Fibroblast of peridontal ligament (primary cell): ENCODE results near the gene SLC19A1.

Experiments used
- DNase-seq: peaks from one replicate; pipeline ENCODE4 v3.0.0-alpha.2; 2010; ENCODE audit errors: extremely low read depth

The SLC19A1 gene

DNA sequence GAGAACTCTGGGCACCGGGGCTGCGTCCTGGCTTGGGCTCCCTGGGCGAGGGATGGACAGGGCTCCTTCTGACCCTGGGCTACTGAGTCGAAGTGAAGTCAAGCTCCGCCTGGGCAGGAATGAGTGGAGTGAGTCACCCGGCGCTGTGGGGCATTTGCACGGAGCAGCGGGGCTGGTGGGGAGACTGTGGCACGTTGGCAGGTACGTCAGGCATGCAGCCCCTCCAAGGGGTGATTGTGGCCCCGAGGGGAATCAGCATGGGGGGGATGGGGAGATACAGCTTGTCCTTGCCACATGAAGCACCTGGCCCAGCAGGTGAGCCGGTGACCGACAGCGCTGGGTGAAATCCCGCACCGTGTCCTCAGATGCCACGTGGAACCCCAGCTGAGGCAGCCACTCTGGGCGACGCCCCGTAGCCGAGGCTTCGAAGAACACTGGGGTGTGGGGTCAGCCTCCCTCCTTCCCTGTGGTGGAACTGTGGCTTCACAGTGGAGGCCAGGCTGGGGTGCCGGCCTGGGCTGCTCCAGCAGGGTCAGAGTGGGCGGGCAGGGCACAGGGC, 74.9 kb downstream of the SLC19A1 start:
- no peak for DNase-seq

DNA sequence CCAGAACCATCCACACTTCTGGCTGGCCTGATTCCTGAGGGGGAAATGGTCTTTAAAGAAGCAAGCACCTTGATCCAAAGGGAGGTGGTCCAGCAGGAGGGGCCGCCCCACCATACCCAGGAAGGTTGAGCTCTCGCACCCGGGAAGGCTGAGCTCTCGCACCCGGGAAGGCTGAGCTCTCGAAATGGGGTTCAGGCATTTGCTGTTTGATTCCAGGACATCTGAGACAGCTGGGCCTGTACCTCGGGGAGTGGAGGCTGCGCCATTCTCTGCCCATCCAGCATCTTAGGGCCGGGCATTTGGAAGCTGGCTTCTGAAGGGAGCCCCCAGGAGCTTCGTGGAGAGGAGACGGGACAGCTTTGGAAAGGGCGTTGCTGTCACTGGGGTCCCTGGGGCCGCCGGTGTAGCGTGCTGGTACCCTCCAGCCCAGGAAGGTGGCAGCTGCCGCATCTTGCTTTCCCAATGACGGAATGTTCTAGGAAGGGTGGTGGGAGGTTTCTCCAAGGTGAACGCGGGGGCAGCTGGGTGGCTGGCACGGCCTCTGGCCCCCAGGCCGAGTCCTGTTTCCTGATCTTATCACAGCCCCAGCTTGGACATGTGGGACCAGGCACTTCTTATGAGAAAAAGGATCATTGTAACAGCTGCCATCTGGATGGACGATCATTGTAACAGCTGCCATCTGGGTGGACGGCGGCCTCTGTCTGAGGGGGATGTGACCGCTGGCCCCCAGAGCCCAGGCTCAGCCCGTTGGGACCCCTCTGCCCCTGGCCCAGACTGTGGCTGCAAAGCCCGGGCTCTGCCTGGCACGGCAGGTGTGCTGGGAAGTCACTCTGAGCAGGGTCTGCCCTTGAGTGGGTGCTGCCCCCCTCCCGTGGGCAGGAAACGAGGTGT, 75.7 kb downstream of the SLC19A1 start:
- no peak for DNase-seq

DNA sequence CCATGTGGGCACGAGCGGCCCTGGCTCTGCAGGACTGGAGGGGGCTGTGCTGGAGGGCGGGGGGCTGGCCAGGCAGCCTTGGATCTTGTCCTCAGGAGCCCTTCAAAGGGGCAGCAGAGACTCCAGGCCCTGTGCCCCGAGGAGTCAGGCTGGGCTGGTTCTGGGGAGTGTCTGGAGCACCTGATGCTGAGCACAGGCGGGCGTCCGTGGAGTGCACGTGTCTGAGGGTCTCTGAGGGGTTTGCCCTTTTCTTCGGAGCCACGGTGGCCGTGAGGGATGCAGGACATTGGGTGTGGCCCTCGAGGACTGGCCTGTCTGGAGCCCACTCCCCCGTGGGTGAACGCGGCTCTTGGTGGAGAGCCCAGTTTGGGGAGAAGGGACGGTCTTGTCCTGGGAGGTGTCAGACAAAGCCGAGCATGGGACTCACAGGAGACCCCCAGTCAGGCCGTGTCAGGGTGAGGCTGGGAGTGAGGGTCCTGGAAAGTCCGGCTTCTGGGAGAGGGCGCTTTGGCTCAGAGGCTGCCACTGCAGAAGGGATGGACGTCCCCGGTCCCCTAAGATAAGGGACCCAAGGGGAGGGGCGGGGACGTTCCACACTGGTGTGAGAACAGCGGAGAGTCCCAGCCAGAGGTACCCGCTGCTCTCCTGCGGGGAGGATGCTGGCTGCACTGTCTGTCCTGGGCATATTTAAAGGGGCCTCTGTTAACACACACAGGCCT, 76.5 kb downstream of the SLC19A1 start:
- DNase-seq: no peak

DNA sequence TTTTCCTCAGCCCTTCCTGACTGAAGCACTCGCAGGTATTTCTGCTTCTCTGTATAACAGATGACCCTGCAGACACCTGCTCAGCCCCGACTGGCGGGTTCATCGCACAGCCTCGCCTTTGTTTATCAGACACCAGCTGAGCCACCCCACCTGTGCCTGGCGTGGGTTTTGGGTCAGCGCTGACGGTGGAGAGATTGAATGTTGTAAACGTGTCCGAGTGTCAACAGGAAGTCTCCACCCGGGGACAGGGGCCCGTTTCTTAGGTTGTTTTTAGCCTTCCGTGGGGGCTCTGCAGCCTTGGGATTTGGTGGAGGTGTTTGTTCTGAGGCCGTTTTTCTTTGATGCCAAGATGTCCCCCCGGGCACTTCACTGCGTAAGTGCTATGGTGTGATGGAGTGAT, 77.1 kb downstream of the SLC19A1 start:
- no peak for DNase-seq

DNA sequence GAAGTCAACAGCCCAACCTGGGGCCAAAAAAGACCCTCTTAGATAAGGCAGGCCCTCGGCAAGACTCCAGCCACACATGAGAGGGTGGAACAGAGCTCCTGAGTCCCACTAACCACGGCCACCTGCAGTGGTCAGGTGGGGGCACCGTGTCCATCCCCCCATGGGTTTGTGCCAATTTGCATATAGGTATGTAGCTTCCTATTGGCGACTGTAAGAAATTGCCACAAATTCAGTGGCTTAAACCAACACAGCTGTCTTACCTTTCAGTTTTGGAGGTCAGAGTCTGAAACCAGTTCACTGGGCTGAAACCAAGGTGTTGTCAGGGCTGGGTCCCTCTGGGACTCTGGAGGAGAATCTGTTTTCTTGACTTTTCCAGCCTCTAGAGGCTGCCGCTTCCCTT, 77.9 kb downstream of the SLC19A1 start:
- DNase-seq: no peak

DNA sequence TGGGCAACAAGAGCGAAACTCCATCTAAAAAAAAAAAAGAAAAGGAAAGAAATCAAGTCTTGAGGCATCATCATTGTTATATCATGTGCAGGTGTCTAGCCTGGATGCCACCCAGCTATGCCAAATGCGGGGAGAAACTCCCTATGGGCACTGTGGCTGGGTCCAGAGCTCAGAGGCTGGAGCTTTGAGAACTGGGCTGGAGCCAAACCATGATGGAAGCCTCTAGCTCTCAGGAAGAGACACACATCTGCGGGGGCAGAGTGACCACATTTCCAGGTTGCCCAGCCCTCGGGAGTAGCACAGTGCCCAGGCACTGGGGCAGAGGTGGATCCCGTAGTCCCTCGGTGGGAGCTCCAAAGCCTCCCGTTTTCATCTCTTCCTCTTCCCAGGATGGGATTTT, 78.4 kb downstream of the SLC19A1 start:
- no peak for DNase-seq

DNA sequence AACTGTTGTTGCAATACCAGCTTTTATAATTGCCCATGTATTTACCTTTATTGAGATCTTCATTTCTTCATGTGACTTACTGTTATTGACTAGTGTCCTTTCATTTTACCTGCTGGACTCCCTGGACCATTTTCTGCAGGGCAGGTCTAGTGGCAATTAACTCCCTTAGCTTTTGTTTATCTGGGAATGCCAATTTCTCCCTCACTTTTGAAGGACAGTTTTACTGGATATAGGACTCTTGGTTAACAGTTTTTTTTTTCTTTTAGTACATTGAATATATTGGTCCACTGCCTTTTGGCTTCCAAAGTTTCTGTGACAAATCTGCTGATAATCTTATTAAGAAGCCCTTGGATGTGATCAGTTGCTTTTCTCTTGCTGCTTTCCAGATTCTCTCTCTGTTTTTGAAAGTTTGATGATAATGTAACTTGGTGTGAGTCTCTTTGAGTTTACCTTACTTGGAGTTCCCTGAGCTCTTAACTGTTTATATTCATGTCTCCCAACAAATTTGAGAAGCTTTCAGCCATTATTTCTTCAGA, 80.4 kb downstream of the SLC19A1 start:
- no peak for DNase-seq

DNA sequence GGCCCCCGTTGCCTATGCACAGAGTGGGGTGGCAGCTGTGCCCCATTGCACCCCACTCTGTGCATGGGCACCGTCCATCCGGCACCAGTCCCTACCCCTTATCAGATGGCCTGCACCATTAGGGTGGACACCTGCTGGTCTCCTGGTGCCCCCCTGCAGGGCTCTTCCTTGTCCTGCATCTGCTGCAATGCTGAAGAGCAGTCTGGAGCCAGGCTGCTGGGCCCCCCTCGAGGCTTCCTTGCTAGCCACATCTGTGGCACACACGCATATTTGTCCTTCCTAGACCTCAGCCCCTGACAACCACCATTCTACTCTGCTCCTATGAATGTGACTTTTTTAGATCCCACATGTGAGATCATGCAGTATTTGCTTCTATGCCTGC, 80.9 kb downstream of the SLC19A1 start:
- DNase-seq: no peak

DNA sequence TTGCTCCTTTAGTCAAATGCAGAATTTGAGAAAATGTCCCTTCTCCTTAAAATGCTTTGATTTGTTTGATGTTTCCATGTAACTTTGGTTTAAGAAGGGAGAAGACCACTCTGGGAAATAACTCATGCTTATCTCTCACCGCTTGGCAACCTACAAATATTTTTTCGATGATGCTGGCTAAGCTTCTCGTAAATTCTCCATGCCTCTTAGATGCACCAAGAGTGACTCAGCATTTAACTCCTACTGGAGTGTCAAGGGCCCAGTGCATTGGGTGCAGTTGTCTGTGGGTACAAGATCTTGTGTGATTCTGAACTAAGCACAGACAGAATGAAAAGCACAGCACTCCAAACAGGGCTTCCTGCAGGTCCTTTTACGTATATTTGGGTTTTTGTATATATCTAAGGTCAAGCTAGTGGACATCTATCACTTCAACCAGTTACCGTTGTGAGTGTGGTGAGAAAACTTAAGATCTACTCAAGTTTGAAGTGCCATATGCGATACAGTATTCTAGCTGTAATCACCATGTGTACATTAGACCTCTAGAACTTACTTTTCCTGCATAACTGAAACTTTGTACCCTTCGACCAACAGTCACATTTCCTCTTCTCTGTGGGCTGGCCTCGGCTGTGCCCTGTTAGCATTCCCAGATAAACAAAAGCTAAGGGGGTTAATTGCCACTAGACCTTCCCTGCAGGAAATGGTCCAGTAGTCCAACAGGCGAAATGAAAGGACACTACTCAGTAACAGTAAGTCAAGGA, 81.5 kb downstream of the SLC19A1 start:
- peak; percentile 67 for DNase-seq

DNA sequence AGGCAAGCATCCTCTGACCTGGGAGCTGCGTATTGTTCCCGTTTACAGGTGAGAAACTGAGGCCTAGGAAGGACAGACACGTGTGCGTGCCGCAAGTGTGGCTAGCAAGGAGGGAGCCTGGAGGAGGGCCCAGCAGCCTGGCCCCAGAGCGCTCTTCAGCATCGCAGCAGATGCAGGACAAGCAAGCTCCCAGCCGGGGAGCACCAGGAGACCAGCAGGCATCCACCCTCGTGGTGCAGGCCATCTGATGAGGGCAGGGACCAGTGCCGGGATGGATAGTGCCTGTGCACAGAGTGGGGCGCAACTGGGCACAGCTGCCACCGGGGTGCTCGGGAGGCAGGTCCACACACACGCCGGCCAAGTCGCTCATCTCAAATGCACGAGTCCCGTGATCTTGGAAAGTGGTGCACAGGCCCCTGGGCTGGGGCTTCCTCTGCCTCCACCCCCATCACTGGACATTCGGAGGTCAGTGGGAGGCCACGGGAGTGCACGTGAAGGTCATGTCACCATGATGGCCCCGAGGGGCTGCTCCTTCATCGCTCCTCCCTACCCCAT, 82.2 kb downstream of the SLC19A1 start:
- DNase-seq: no peak

DNA sequence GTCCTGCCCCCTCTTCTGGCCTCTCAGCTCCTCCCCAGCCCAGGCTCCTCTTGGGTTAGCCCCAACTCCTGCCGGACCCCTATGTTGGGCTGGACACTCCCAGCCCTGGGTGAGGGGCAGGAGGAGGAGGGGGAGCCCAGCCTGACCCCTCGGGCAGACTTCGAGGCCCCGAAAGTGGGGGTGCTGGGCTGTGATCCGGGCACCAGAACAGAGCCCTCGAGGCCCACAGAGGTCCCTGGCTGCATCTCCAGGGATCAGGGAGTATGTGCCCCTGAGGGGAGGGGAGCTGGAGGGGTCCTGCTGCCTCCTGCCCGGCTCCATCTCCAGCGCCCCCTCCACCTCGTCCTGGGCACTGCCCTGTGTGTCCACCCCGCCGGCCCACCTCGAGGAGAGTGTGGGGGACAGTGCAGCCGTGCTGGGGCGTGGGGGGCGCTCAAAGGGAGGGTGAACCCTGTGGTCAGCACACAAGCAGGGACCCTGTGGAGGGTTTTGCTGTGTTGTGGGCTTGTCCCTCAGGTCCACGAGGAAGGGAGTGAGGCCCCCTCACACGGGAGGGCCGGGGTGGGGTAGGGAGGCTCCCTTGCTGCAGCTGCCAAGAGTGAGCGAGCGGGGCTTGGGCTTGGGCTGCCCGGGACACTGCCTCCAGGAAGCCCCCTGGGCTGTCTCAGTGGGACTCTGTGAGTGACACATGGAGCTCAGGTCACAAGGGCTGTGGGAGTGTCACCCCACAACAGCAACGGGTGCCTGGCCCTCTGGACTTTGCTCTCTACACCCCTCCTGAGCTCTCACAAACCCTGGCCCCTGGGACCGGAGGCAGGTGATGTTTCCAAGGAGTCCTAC, 82.8 kb downstream of the SLC19A1 start:
- DNase-seq: no peak

DNA sequence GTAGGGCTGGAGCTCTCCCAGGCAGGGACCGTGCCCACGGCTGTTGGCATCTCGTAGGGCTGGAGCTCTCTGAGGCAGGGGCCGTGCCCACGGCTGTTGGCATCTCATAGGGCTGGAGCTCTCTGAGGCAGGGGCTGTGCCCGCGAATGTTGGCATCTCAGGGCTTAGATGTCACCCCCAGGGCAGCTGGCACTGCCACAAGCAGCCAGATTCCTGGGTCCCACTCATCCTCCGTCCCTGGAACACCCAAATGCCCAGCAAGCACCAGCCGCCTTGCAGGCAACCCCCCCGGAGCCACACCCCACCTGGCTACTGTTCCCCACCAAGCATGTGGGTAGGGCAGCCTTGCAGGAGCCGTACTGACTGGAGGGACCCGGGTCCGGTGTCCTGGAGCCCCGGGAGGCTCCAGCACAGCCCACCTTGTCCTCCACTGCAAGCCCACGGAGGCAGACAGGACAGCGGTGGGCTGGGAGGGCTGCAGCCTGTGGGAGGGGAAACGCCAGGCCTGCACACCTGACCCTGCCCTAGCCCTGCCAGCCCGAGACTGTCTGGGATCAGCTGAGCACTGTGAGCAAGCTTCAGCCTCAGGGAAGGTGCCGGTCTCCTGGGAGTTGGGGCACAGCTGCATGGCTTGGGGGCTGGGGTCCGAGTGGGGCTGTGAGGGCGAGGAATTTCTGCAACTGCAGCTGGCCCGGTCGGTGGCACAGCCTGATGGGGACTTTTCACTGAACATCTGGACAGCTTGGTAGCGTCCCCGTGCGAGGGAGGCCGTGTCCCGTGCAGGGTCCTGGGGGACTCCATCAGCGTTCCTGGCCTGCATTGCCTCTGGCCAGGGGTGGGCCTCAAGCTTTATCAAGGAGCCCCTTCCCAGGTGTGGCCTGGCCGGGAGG, 83.7 kb downstream of the SLC19A1 start:
- no peak for DNase-seq

DNA sequence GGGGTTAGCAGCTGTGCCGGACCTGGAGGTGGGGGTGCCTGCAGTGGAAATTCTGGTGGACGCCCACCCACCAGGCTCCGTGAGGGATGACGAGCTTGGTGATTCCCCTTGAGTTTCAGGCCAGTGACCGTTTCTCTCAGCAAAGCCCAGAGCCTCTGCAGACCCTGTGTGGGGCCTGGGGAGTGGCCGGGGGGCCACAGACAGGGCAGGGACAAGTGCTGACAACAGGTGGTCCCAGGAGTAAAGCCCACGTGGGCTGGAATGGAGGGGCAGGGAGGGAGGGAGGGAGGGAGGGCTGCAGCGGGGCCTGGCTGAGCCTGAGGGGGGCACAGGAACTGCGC, 84.4 kb downstream of the SLC19A1 start:
- no peak for DNase-seq

DNA sequence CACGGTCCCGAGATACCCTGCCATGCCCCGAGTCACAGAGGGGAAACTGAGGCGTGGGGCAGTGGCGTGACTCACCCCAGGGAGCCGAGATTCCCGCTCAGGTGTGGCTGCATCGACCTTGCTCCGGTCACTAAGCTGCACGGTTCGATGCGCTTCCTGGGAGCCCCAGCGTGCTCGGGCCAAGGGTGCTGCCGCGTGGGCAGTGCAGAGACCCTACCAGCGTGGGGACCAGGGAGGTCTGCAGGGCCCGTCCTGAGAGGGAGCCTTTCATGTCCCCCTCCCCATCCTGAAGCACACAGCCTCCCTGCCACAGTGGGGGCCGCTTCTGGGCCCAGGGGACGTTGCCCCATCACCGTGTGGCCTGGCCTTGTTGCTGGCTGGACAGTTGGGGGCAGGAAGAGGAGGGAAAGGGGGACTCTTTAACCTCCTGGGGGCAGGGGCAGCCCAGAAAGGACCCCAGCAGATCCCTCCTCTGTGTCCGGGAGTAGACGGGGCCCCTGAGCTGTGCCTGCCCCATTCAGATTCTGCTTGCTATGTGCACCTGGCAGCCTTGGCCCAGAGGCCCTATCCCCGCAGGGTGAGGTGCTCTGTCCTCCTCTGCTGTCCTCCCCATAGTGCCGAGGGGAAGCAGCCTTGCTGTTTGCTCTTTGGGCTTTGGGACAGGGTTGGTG, 84.9 kb downstream of the SLC19A1 start:
- DNase-seq: no peak

DNA sequence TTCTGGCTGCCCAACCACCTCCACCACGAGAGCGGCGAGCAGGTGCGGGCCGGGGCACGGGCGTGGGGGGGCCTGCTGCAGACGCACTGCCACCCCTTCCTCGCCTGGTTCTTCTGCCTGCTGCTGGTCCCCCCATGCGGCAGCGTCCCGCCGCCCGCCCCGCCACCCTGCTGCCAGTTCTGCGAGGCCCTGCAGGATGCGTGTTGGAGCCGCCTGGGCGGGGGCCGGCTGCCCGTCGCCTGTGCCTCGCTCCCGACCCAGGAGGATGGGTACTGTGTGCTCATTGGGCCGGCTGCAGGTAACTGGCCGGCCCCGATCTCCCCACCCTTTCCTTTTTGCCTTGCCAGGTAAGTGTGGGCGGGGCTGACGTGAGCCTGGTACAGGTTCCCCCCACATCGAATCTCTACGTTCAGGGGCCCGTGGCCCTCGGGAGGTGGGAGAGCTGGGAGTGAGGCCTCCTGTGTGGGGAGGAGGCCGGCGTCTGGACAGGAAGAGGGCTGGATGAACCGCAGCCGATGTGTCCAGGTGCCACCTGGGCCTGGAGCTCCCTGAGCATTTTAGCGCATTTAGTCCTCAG, 85.6 kb downstream of the SLC19A1 start:
- no peak for DNase-seq

DNA sequence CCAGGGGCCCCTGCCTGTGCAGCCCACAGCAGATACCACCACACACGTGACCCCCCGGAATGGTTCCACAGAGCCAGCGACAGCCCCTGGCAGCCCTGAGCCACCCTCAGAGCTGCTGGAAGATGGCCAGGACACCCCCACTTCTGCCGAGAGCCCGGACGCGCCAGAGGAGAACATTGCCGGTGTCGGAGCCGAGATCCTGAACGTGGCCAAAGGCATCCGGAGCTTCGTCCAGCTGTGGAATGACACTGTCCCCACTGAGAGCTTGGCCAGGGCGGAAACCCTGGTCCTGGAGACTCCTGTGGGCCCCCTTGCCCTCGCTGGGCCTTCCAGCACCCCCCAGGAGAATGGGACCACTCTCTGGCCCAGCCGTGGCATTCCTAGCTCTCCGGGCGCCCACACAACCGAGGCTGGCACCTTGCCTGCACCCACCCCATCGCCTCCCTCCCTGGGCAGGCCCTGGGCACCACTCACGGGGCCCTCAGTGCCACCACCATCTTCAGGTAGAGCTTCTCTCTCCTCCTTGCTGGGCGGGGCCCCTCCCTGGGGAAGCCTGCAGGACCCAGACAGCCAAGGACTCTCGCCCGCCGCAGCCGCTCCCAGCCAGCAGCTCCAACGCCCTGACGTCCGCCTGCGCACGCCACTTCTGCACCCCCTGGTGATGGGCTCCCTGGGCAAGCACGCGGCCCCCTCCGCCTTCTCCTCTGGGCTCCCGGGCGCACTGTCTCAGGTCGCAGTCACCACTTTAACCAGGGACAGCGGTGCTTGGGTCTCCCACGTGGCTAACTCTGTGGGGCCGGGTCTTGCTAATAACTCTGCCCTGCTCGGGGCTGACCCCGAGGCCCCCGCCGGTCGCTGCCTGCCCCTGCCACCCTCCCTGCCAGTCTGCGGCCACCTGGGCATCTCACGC, 86.3 kb downstream of the SLC19A1 start:
- DNase-seq: no peak

DNA sequence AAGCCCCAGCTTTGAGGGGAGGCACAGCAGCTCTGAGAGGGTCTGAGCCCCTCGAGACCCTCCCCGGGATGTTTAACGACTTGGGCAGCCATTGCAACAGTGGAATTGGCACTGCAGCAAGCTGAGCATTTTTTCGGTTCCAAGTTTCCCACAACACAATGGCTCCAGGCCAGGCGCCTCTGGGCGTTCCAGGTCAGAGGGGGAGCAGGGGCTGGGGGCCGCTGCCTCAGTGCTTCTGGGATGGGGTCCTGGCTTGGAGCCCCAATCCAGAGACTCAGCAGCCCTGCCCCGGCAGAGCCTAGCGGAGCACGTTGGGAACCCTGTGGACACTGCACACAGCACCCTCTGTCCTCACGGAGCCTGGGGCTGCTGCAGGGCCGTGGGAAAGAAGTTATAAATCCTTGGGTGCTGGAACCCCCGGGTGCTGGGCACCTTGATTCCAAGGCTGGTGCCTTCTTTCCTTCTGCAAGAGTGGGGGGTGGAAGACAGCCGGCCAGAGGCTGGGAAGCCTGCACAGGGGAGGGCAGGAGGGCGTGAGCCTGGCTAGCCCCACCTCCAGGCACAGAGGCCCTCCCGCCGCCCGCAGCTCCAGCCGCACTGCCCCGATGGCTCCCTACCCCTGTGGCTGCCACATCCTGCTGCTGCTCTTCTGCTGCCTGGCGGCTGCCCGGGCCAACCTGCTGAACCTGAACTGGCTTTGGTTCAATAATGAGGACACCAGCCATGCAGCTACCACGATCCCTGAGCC, 87.1 kb downstream of the SLC19A1 start:
- DNase-seq: peak; percentile 26
